GM12872 (cell line): Measurements from ENCODE around the gene NDUFAF8.

ENCODE experiments used
- TF ChIP-seq, protein P1 (sequence below): IDR thresholded peaks from 3 replicates; pipeline ENCODE4 v1.5.1; 2011; ENCODE audit warnings: low read depth, mild to moderate bottlenecking, low read length, moderate library complexity; ENCODE audit not compliant: insufficient read depth

NDUFAF8 gene

DNA sequence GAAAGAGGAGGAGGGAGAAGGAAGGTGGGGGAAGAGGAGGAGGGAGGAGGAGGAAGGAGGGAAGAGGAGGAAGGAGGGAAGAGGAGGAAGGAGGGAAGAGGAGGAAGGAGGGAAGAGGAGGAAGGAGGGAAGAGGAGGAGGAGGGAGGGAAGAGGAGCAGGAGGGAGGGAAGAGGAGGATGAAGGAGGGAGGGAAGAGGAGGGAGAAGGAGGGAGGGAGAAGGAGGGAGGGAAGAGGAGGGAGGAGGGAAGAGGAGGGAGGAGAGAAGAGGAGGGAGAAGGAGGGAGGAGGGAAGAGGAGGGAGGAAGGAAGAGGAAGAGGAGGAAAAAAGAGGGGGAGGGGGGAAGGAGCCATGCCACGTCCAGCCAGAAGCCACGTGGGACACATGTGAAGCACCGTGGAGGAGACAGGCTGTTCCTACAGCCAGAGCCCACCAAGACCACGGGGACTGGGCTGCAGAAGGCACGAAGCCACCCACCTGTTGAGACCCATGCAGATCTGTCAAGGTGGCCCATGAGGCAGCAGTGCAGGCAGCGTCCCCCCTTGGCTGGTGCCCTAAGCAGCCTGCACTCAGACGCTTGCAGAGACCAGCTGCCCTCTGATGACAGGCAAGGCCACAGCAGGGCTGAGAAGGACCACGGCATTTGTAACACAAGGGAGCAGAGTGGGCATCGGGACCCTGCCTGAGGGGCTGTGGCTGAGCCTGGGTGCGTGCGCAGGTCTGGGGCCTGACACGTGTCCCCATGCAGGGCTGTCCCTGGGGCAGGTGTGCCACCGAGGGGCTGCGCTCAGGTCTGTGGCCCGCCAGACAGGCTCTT lies 10.3 kb downstream of the NDUFAF8 start:
- TF ChIP-seq, protein P1, sequence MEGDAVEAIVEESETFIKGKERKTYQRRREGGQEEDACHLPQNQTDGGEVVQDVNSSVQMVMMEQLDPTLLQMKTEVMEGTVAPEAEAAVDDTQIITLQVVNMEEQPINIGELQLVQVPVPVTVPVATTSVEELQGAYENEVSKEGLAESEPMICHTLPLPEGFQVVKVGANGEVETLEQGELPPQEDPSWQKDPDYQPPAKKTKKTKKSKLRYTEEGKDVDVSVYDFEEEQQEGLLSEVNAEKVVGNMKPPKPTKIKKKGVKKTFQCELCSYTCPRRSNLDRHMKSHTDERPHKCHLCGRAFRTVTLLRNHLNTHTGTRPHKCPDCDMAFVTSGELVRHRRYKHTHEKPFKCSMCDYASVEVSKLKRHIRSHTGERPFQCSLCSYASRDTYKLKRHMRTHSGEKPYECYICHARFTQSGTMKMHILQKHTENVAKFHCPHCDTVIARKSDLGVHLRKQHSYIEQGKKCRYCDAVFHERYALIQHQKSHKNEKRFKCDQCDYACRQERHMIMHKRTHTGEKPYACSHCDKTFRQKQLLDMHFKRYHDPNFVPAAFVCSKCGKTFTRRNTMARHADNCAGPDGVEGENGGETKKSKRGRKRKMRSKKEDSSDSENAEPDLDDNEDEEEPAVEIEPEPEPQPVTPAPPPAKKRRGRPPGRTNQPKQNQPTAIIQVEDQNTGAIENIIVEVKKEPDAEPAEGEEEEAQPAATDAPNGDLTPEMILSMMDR = no peak

DNA sequence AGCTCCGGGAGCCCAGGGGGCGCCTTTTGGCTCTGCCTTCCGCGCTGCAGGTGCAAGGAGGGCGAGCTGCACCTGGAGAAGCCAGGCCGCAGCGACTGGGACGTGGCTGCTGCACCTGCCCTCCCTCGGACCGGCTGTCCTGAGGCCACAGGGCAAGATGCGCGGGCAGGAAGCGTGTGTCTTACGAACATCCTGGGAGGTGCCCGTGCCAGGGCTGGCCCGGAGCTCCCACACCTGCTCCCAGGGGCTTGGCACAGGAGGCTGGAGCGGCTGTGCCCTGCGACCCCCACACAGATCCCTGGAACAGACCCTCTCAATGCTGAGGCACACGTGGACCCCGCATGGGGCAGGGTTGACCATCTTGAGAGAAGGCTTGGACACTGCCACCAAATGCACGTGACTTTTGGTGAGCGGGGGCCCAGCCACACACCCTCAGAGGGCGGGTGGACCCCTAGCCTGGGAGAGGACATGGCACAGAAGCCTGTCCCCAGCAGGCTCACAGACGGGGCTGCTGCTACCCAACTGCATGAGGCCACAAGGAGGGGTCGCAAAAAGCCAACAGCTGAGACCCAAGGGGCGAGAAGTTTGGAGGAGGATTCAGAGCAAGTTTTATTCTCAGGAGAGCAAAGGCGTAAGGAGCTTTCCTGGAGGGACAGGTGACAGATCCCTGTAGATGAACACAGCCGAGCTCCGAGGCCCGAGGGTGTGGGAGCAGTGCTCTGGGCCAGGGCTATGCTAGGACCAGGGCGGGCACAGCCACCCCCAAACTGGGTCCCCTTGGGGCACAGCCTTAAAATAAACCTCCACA lies 11.4 kb downstream of the NDUFAF8 start:
- TF ChIP-seq, protein P1 = no peak

DNA sequence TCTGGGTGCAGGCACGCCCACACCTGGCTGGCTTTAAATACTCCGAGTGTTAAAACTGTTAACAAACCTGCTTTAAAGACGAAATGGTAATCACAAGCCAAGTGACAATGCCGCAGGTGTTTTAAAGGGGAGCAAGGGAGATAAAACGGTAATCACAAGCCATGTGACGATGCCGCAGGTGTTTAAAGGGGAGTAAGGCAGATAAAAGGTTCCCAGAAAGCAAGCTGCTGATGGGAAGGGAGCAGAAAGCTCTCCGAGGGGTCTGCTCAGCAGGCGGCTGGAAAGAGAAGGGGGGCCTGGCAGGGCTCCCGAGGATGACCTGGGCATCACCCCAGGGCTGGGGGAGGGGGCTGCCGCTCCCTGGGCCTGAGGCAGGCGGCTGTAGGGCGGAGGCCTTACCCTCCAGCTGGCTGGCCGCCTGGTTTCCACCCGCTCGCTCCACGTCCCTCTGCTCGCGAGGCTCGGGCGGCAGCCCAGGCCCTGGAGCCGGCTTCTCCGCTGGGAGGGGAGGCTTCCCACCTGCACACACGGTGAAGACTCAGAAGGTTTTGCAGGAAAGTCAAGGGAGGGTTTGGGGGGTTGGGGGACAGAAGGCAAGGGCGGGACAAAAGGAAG lies 12.1 kb downstream of the NDUFAF8 start:
- TF ChIP-seq, protein P1 = no peak

DNA sequence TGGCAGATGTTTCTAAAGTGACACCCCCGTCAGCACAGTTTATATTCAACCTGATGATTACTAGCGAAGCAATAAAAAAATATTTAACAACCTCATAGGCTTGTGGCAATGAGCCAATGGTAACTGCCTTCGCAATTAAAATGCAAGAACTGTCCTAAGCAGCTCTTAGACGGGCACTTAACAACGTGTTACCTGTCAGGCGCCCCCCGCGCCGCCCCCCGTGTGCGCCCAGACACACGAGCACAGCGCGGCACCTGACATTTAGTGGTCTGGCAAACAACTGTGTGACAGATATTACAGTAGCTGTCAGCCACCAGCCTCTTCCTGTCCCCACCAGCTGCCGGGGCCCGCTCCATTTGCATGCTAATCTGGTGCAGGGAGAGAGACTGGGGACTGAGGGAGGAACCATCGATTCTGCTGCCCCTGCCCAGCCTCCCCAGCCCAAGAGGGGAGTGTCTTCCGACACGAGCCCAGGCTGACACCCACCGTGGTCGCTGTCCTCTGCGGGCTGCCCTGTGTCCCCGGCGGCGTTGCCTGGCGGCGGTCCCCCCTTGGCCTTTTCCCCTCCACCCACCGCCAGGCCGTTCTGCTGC lies 12.7 kb downstream of the NDUFAF8 start:
- TF ChIP-seq, protein P1 = no peak

DNA sequence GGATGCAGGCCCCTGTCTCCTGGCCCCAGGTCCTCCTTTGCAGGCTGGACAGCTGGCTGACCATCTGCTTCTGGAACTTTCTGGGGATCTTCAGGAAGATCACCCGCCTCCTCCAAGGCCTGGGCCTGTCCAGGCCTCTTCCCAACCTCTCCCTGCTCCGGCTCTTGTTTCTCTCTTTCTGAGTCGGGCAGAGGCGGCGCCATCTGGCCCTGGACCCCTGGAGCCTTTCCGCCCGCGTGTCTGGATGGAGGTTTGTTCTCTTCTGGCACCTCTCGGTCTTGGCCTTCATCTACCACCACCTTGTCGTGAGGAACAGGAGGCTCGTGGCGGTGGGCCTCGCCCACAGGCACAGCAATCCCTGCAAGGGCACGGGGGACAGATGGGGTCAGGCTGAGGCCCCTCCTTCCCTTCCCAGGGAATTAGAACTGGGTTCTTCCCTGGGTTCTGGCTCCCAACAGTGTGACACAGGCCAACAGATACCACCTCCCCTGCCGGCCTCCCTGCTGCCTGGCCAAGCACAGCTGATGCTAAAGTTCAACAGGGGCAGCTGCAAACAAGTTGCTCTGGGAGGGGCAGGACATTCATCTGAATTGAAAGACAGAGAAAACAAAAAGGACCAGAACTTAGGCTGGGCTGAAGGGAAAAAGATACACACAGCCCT lies 13.3 kb downstream of the NDUFAF8 start:
- TF ChIP-seq, protein P1 = no peak

DNA sequence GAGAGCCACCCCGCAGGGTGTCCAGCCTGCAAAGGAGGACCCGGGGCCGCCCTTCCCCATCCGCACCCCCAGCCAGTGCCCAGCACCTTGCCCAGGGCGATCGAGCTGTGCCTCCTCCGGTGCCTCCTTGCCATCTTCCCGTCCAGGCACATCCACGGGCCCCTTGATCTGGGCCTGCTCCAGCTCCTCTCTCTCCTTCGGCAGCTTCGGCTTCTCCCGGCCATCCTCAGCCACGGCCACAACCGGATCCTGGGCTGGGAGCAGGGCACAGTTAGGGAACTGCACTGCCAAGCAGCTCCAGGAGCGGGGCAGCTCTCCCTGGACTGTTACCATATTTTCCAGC lies 13.8 kb downstream of the NDUFAF8 start:
- TF ChIP-seq, protein P1 = no peak
